ENCODE results near the gene OBP2A.
"Not testable (repeated sequence)": the region's sequence is repeated elsewhere in the genome, so short reads cannot be mapped to it uniquely, and the experiment has no call there.

OBP2A gene

DNA sequence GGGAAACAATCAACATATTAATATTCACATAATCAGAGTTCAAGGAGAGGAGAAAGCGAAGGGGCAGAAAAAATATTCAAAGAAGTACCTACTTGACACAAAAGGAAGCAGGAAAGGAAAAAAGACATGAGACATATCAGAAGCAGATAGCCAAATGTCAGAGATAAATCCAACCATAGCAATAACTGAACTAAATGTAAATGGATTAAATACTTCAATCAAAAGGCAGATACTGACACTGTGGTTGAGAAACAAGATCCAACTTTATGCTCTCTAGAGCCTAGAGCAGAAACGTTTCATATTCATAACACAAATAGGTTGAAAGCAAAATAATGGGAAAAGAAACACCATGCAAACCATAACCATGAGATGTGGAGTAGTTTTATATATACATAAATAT lies 36.5 kb upstream of the OBP2A start:
- DNase-seq, result no peak

DNA sequence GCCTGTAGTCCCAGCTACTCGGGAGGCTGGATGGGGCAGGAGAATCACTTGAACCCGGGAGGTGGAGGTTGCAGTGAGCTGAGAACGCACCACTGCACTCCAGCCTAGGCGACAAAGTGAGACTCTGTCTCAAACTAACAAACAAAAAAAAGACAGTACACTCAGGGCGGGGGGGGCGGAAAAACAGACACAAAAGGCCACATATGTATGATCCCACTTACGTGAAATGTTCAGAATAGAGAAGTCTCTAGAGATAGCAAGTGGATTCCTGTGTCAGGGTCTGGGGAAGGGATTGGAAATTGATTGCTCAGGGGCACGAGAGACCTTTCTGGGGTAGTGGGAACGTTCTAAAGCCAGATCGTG lies 33.7 kb upstream of the OBP2A start:
- DNase-seq, result no peak

GRCh38 chr9:135512904-135513303 lies 33.0 kb upstream of the OBP2A start:
- no peak for DNase-seq

DNA sequence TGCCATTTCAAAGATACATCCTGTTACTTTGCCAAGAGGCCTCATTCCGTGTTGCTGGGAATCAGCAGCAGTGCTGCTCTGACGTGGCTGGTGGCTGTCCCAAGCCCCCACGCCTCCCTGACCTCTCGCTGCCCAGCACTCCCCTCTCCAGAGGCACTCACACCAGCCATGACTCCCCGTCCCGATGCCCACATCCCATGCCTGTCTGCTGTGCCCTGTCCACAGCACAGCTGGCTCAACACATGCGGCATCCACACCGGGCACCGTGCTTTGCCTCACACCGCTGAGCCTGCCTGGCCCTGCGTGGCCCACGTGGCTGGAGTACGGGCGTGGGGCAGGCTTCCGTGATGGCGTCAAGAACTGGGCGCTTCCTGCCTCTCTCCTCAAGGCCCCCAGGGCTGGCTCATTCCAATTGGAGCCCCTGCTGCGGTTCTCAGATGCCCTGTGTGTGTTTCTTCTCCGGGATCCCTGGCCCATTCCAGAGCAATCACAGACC lies 32.5 kb upstream of the OBP2A start:
- no peak for DNase-seq

DNA sequence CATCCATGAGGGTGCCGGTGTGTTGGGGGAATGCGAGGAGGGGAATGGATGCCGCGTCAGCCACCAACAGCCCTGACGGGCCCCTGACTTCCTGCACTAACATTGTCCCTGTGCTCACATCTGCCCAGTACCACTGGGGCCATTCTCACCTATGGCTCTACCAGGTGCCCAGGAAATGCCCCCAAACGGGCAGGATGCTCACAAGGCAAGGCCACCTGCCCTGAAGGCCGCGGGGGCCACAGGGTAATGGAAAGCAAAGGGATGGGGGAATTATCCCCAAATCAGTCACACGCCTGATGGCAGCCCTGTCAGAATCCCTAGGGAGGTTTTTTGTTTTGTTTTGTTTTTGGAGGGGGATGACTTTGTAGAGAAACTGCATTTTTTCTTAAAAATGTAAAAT lies 32.0 kb upstream of the OBP2A start:
- not testable (repeated sequence) for DNase-seq

- DNase-seq, result no peak
Observed at GRCh38 chr9:135514342-135515082, 31.4 kb upstream of the OBP2A start.

DNA sequence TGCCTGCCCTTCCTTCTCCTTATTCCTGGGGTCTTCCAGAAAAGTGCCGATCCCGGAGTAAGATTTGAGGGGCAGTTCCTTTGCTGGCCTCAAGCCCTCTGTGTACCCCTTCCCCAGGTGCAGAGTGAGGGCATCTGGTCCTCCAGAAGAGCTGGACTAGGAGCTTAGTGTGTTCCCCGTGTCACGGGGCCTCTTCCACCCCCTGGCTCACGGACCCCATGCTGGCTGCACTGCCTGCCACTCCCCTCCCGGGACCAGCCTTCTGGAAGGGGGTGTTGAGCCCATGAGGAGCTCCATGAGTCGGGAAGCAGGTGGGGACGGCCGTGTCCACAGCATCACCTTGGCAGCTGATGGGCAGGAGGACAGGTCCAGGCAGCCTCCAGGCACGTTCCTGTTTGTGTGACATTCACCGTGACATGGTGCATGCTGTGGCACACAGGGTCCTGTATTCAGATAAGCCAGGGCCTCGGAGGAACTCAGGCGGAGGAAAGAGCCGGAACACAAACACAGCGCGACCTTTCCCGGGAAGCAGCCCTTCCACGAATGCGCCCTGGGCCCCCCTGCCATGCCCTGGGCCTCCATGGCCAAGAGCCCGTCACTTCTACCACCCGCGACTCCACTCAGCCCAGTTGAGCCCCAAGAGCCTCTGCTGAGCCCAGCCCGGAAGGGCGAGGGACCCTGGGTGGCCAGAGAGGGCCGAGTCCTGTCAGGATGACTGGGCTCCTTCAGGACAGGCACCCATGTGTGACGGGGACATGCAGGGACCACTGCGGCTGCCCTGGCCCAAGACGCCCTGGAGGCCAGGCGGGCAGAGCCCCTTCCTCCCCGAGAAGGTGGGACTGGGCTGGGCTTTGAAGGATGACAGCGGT lies 30.6 kb upstream of the OBP2A start:
- no peak for DNase-seq

DNA sequence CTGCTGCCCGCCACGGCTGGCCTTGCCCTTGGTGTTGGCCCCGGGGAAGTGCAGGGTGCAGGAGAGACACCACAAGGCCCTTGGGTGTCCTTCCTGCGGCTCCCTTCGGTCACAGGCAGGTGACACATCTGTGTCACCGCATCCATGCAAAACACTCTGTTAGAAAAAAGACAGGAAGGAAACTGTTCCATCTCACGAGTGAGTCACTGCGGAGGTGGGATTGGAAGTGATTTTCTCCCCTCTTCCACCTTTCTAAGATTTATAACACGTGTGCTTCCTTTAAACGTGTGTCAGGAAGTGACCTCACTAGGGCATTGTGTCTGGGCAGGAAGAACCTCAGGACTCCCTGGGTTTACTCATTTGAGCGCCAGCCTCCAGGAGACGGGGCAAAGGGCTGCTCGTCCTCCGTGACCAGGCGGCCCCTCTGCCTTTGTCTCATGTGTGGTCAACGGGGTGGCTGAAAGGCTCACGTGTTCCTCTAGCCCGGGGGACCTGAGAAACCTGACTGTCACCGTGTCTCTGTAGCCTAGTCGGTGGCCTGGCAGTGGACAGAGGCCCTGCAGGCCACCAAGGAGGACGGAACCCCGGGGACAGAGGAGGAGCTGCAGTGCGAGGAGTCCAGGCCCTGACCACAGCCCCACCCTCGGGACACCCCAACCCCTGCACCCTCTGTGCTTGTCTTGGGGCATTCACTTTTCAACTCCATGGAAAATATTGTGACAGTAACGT lies 29.6 kb upstream of the OBP2A start:
- DNase-seq, result no peak

DNA sequence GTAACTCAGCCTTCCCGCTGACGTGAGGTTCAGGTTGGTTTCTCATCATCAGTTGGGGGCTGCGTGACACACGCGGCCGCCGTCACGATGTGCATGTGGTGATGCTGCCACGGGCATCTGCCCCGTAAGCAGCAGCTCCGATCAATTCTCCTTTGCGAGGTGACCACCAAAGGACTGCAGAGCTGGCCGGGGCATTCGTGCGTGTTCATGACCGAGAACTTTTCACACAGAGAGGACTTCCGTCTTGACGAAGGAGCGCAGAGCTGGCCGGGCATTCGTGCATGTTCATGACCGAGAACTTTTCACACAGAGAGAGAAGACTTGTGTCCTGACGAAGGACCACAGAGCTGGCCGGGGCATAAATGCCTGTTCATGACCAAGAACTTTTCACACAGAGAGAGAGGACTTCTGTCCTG lies 28.5 kb upstream of the OBP2A start:
- no peak for DNase-seq

DNA sequence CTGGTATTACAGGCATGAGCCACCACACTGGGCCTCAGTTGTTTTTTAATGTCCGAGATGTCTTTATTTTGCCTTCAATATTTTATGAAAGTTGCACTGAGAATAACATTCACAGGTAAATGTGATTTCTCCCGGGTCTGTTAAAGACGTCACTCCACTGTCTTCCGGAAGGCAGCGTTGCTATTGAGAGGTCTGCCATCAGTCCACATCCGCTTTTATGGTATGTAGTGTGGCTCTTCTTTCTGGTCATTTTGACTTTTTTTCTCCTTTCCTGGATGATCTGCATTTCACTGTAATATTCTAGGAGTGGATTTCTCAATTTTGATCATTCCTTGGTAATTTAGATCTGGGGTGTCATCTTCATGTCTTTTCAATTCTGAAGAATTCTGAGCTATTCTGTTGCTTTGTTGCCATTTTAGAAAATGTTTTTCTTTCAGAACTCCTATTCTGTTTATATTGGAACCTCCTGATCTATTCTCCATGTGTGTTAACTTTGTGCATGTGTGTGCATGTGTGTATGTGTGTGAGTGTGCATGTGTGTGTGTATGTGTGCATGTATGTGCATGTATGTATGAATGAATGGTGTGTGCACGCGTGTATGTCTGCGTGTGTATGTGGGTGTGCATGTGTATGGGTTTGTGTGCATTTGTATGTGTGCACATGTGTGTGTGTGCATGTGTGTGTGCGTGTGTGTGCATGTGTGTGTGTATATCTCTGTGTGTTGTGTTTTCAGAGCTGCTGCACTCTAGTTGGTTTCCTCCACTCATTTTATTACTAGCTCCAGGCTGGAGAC lies 26.6 kb upstream of the OBP2A start:
- no peak for DNase-seq

DNA sequence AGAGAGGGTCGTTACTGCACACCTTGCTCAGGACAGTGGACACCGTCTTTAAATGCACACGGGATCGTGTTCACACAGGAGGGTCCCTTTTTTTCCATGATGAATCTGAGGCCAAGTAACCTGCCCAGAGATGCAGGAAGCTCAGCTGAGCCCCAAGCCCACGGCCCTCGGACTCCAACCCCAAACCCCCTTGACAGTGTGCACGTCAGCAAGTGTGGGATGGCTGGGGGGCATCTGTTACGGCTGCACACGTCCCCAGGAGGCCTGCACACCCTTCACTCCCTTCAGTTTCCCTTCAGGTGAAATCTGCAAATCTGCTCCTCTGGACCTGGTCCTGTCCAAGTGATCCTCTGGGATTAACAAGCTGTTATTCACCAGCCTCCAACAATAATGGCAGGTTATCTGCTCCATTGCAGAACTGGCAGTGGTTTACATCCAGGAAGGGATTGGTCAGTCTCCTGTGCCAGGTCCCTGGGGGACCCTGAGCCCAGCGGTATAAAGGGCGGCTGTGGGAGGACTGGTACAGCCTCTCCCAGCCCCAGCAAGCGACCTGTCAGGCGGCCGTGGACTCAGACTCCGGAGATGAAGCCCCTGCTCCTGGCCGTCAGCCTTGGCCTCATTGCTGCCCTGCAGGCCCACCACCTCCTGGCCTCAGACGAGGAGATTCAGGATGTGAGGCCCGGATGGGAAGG lies 24.9 kb upstream of the OBP2A start, which contains the start of gene LCN1:
TSS of gene LCN1 (plus strand) at position 525 of the 692 bp plus-strand sequence. CDS start at position 583, 58 bp downstream.
- no peak for DNase-seq

GRCh38 chr9:135521608-135522095 lies 24.3 kb upstream of the OBP2A start:
- no peak for DNase-seq

- DNase-seq, result no peak
Observed at GRCh38 chr9:135522137-135522877, 23.6 kb upstream of the OBP2A start.

GRCh38 chr9:135522931-135523330 lies 23.0 kb upstream of the OBP2A start:
- DNase-seq, result no peak

GRCh38 chr9:135523521-135524129 lies 22.3 kb upstream of the OBP2A start:
- no peak for DNase-seq

GRCh38 chr9:135524130-135524861 lies 21.6 kb upstream of the OBP2A start:
- no peak for DNase-seq

GRCh38 chr9:135525241-135526088 lies 20.5 kb upstream of the OBP2A start:
- DNase-seq, result no peak

- DNase-seq, result no peak
Observed at GRCh38 chr9:135526089-135526729, 19.7 kb upstream of the OBP2A start.

Measured in right kidney (tissue), 1 donor.